GM10248 (cell line): ENCODE data around the gene C5AR1.
"Not testable (repeated sequence)": the region's sequence is repeated elsewhere in the genome, so short reads cannot be mapped to it uniquely, and the experiment has no call there.

Experiments
- CTCF ChIA-PET: fragments of 300-600 bp; sonication (Branson Sonifier 250); formaldehyde crosslinking; extraction: SDS; loops from one replicate; lab custom pipeline; 2021; ENCODE audit warnings: antibody characterized with exemption; lab: Yijun Ruan, JAX
- POLR2A ChIA-PET: fragments of 350-650 bp; sonication (Branson Sonifier 250); formaldehyde crosslinking; extraction: SDS; loops from one replicate; lab custom pipeline; 2020; ENCODE audit warnings: antibody characterized with exemption; lab: Yijun Ruan, JAX
- DNase-seq: peaks from one replicate; pipeline ENCODE4 v3.0.0; 2012; ENCODE audit errors: extremely low spot score
- TF ChIP-seq, protein P1 (sequence below): IDR thresholded peaks from 2 replicates; pipeline ENCODE4 v1.5.1; 2012; ENCODE audit warnings: mild to moderate bottlenecking, low read depth; ENCODE audit errors: extremely low read depth, missing control alignments, control extremely low read depth

Gene C5AR1

DNA sequence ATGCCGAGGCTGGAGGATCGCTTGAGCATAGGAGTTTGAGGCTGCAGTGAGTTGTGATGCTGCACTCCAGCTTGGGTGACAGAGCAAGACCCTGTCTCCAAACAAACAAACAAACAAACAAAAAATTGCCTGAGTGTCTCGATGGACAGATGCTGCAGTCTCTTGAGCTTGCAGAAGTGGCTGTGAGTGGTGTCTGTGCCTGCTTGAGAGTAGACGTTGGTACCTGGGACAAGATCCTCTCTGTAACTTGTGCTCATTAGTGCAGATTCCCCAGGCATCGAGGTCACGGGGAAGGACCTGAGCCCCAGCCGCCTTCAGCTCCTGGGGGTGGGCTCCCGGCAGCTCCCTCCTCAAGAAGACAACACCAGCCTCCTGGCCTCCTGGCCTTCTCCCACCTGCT is 13.7 kb downstream of the C5AR1 start:
- ChIA-PET CTCF (no interaction called here), POLR2A (no interaction called here)
- DNase-seq, result no peak
- TF ChIP-seq, protein P1, sequence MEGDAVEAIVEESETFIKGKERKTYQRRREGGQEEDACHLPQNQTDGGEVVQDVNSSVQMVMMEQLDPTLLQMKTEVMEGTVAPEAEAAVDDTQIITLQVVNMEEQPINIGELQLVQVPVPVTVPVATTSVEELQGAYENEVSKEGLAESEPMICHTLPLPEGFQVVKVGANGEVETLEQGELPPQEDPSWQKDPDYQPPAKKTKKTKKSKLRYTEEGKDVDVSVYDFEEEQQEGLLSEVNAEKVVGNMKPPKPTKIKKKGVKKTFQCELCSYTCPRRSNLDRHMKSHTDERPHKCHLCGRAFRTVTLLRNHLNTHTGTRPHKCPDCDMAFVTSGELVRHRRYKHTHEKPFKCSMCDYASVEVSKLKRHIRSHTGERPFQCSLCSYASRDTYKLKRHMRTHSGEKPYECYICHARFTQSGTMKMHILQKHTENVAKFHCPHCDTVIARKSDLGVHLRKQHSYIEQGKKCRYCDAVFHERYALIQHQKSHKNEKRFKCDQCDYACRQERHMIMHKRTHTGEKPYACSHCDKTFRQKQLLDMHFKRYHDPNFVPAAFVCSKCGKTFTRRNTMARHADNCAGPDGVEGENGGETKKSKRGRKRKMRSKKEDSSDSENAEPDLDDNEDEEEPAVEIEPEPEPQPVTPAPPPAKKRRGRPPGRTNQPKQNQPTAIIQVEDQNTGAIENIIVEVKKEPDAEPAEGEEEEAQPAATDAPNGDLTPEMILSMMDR, result no peak

DNA sequence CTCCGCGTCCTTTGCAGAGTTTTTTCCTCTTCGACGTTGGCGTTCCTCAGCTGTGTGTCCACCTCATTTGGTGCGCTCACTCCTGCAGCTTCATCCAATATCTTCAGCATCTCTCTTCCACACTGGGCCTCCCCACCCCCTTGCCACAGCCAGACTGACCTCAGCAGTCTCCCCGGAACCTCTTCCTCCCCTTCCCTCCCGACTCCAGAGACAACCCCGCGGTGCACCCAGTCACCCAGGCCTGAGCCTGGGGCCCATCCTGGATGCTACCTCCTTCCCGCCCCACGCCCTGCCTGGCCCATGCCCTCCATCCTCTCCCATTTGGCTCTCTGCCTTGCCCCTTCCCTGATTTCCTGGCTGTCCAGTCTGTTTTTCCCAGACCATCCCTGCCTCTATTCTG is 14.2 kb downstream of the C5AR1 start:
- no peak for DNase-seq
- POLR2A ChIA-PET, result no interaction called here
- TF ChIP-seq, protein P1, result no peak
- CTCF ChIA-PET, result no interaction called here

DNA sequence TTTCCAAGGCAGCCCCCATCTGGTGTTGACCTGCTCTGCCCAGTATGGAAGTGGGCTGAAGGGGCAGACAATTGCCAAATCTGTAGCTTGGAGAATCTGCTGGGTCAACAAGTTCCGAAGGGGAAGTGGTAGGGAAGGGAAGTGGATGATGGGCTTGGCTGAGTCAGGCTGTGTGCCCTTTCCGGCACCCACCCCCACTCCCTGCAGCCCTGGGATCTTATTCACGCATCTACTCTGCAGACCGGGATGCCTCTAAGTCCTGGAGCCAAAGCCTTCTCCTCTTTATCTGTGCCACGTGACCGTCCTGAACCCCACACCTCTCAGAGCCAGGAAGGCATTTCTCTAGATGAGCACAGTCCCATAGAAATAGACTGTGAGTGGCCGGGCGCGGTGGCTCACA is 14.8 kb downstream of the C5AR1 start:
- ChIA-PET CTCF (interaction anchor here (1.1 kb wide), 1 partner anchor 24 kb away, joined by 3 read pairs; no protein-coding TSS in a partner anchor), POLR2A (no interaction called here)
- no peak for DNase-seq
- TF ChIP-seq, protein P1, result no peak

DNA sequence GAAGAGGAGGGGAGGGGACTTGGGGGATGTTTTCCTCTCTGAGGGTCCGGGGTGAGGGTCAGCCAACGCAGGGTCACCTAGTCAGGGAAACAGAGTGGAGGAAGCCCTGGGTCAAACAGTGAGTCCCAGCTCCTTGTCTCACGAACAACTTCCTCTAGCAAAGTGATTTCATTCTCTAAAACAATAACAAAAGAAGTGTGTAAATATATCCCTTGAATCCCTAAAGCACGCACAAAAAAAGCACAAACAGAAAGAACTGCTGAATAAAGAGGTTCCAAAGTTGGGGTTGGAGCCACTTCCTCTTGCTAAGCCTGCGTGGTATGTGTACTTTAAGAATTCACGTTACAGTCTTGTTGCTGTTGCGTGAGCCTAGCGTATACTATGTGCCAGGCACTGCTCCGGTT is 20.8 kb downstream of the C5AR1 start:
- DNase-seq, result no peak
- POLR2A ChIA-PET, result no interaction called here
- CTCF ChIA-PET, result interaction anchor here (1.2 to 2.8 kb wide), 2 partner anchors 19 to 61 kb away, joined by 3 to 14 read pairs; partner anchors contain the start of gene DHX34
- TF ChIP-seq, protein P1, result no peak

DNA sequence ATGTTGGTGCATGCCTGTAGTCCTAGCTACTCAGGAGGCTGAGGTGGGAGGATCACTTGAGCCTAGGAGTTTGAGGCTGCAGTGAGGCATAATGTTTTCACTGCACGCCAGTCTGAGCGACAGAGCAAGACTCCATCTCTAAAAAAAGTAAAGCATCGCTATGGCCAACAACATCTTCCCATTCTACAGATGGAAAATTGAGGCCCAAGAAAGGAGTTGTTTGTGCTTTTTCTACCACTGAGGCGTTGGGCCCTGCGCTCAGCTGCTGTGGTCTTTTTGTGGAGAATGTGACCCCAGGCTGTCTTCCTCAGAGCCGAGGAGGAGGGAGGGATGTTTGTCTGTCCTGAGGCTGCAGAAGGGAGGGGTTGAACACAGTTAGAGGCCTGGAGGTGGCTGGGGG is 21.8 kb downstream of the C5AR1 start:
- CTCF ChIA-PET, result interaction anchor here (2.8 kb wide), 1 partner anchor 18 kb away, joined by 14 read pairs; the partner anchor contains the start of gene DHX34
- TF ChIP-seq, protein P1, result no peak
- POLR2A ChIA-PET, result no interaction called here

DNA sequence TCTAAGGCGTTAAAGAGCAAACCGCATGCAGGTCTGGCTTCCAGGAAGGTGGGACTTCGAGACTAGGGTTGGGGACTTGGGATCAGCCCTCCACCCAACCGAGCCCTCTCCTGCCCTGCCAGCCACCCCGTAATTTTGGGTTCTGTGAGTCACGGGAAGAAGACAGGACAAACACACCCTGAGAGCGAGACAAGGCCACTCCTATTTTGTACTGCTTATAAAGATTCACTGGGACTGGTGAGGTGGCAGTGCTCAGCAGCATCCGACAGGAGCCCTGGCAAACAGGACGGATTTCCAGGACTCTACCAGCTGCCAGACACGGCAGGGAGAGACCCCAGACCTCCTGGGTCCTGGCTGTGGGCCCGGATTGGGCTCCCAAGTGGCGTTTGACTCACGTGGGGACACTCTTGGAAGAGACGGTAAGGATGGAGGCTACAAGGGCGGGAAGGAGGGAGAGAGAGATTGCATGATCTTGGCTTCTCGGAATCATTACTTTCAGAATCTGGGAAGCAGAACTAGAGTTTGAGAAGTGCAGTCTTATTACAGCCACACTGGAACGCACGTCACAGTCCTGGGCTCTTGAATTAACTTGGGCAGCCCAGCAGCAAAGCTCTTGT is 22.4 kb downstream of the C5AR1 start, which contains the start of gene C5AR2:
Gene C5AR2, plus strand, starts transcription at position 245 of the 617 bp plus-strand sequence. CDS start 8,625 bp downstream, outside the sequence.
- ChIA-PET CTCF (no interaction called here), POLR2A (no interaction called here)
- TF ChIP-seq, protein P1, result no peak
- DNase-seq, result no peak

More for the DNA sequence above, 21.8 kb downstream of the C5AR1 start:
- DNase-seq, result no peak

DNA sequence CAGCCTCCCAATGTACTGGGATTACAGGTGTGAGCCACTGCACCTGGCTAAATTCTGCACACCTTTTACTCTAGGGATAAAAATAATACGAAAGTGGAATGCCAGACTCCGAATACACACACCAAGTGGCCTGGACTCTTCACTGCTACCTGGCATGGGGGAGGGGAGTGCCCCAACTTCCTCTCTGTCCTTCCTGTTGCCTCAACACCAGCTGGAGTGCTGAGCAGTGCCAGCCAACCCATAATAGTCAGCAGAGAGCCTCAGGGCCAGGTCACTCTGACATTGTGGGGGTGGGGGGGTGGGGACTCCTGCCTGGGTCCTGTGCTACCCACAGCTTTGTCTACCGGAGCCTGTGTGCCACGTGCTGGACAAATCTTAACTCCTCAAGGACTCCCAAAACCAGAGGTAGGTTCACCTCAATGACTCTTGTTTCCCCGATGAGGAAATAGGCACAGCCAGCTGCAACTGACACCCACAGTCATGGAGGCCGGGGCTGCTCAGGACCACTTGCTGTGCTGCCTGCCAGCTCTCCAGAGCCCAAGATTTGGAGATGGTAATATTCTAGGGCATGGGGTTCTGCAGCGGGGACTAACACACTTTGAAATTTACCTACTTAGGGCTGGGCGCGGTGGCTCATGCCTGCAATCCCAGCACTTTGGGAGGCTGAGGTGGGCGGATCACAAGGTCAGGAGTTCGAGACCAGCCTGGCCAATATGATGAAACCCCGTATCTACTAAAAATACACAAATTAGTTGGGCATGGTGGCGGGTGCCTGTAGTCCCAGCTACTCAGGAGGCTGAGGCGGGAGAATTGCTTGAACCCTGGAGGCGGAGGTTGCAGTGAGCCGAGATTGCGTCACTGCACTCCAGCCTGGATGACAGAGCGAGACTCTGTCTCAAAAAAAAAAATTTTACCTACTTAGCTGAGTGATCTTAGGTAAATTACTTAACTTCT is 27.4 kb downstream of the C5AR1 start:
- CTCF ChIA-PET, result interaction anchor here (1.3 to 8.2 kb wide), 2 partner anchors 12 to 49 kb away, joined by 4 to 39 read pairs; partner anchors contain the start of gene DHX34
- POLR2A ChIA-PET, DNase-seq: not testable (repeated sequence)
